H1 (cell line): ENCODE results near the gene TMEM229B. TPM values are rescaled to one million over a fixed set of nuclear protein-coding genes. Genes with fewer than 3 reads are reported as not detected.
A peak's percentile ranks its signal among the peaks of the same experiment; 100 is the strongest.

Source experiments
- CTCF ChIA-PET: fragments of 300-600 bp; sonication (Branson Sonifier 250); formaldehyde crosslinking; loops from one replicate; lab custom pipeline; 2021; ENCODE audit not compliant: partially characterized antibody; lab: Charles Lee
- POLR2A ChIA-PET: fragments of 300-600 bp; sonication (Branson Sonifier 250); formaldehyde crosslinking; loops from one replicate; lab custom pipeline; 2021; ENCODE audit warnings: inconsistent platforms; ENCODE audit not compliant: partially characterized antibody; lab: Charles Lee
- DNase-seq, 2 experiments: peaks; one replicate each; pipeline versions ENCODE4 v3.0.0 to v3.0.0-alpha.2; 2010 to 2022; ENCODE audit warnings: low spot score in 2 of 2, low read depth in 1 of 2, mixed read lengths in 1 of 2
- FAIRE-seq: peaks from 2 replicates; lab custom pipeline; 2011; peaks lifted over from hg19 to GRCh38; lab: Jason Lieb, UNC
- H2AFZ ChIP-seq: 2 replicates; pipeline ENCODE4 v1.8.1; 2012; ENCODE audit warnings: low read length, inconsistent platforms
- H2AK5ac ChIP-seq: 2 replicates; pipeline ENCODE4 v1.6.1; 2013; ENCODE audit warnings: low read depth, low read length
- H2BK120ac ChIP-seq: replicated peaks from 2 replicates; pipeline ENCODE3; 2013; ENCODE audit warnings: low read depth, low read length, inconsistent platforms
- H2BK12ac ChIP-seq: 2 replicates; pipeline ENCODE4 v1.6.1; 2013; ENCODE audit warnings: low read depth, low read length
- H2BK15ac ChIP-seq: 2 replicates; pipeline ENCODE4 v1.6.1; 2013; ENCODE audit warnings: low read length
- H2BK20ac ChIP-seq: 2 replicates; pipeline ENCODE4 v1.6.1; 2013; ENCODE audit warnings: low read length
- H2BK5ac ChIP-seq: 2 replicates; pipeline ENCODE4 v1.6.1; 2013; ENCODE audit warnings: low read depth, low read length
- H3K14ac ChIP-seq: 2 replicates; pipeline ENCODE4 v1.6.1; 2013; ENCODE audit warnings: inconsistent platforms; ENCODE audit not compliant: insufficient read length
- H3K18ac ChIP-seq: 2 replicates; pipeline ENCODE4 v1.6.1; 2013; ENCODE audit warnings: low read length; ENCODE audit errors: extremely low read depth
- H3K23ac ChIP-seq: 2 replicates; pipeline ENCODE4 v1.6.1; 2013; ENCODE audit warnings: inconsistent platforms; ENCODE audit not compliant: insufficient read length
- H3K23me2 ChIP-seq: 2 replicates; pipeline ENCODE4 v1.6.1; 2013; ENCODE audit warnings: low read depth, low read length
- H3K27ac ChIP-seq: 2 replicates; pipeline ENCODE4 v1.6.1; 2011; ENCODE audit warnings: low read depth, low read length, inconsistent platforms
- H3K27me3 ChIP-seq, 4 experiments: replicated peaks in 1 of 4; 1 replicate in 1 of 4; 2 replicates in 3 of 4; pipeline versions ENCODE4 v1.6.1 to v1.8.1; 2011 to 2013; ENCODE audit warnings: low read length in 3 of 4, mild to moderate bottlenecking in 3 of 4, inconsistent platforms in 2 of 4, mixed read lengths in 2 of 4, moderate library complexity in 1 of 4; ENCODE audit not compliant: control insufficient read depth in 3 of 4, insufficient read depth in 3 of 4; ENCODE audit errors: extremely low read depth in 1 of 4
- H3K36me3 ChIP-seq, 4 experiments: 2 replicates each; pipeline versions ENCODE4 v1.6.1 to v1.8.1; 2011 to 2013; ENCODE audit warnings: mild to moderate bottlenecking in 4 of 4, low read length in 3 of 4, moderate library complexity in 2 of 4, control low read depth in 1 of 4, inconsistent platforms in 1 of 4; ENCODE audit not compliant: insufficient read depth in 4 of 4, control insufficient read depth in 2 of 4
- H3K4ac ChIP-seq: replicated peaks from 2 replicates; pipeline ENCODE3; 2013; ENCODE audit warnings: low read length, low read depth, mixed read lengths, inconsistent platforms; ENCODE audit not compliant: insufficient read length
- H3K4me1 ChIP-seq, 4 experiments: replicated peaks in 1 of 4; 1 replicate in 1 of 4; 2 replicates in 3 of 4; pipeline versions ENCODE4 v1.6.1 to v1.8.1; 2011 to 2013; ENCODE audit warnings: low read length in 3 of 4, inconsistent platforms in 2 of 4, mixed read lengths in 1 of 4; ENCODE audit not compliant: insufficient read depth in 4 of 4, control insufficient read depth in 3 of 4
- H3K4me2 ChIP-seq, 2 experiments: 2 replicates each; pipeline versions ENCODE4 v1.6.1 to v1.8.1; 2011 to 2013; ENCODE audit warnings: low read depth in 2 of 2, low read length in 2 of 2, control low read depth in 1 of 2, inconsistent platforms in 1 of 2, mild to moderate bottlenecking in 1 of 2; ENCODE audit not compliant: insufficient read depth in 1 of 2
- H3K4me3 ChIP-seq, 4 experiments: fragments of 200-600, 300-600 bp in 1 of 4; sonication (generic), shearing (Covaris generic), sonication (Bioruptor Twin) in 1 of 4; 2 replicates each; pipeline versions ENCODE4 v1.5.1 to v1.8.1; 2011 to 2016; ENCODE audit warnings: low read length in 4 of 4, low read depth in 3 of 4, control low read depth in 2 of 4, inconsistent platforms in 2 of 4, mild to moderate bottlenecking in 2 of 4, mixed read lengths in 1 of 4, moderate library complexity in 1 of 4; ENCODE audit not compliant: insufficient read depth in 2 of 4; ENCODE audit errors: extremely low read depth in 1 of 4
- H3K56ac ChIP-seq: replicated peaks from 2 replicates; pipeline ENCODE3; 2013; ENCODE audit warnings: low read depth, mild to moderate bottlenecking, mixed read lengths, low read length, inconsistent platforms; ENCODE audit not compliant: insufficient read length
- H3K79me1 ChIP-seq: 2 replicates; pipeline ENCODE4 v1.6.1; 2013; ENCODE audit warnings: low read depth, low read length, control low read depth
- H3K79me2 ChIP-seq, 2 experiments: 2 replicates each; pipeline versions ENCODE4 v1.6.1 to v1.8.1; 2012 to 2013; ENCODE audit warnings: low read length in 2 of 2, mild to moderate bottlenecking in 2 of 2, inconsistent platforms in 1 of 2; ENCODE audit not compliant: insufficient read depth in 2 of 2, control insufficient read depth in 1 of 2
- H3K9ac ChIP-seq, 4 experiments: replicated peaks in 1 of 4; 1 replicate in 1 of 4; 2 replicates in 3 of 4; pipeline versions ENCODE4 v1.6.1 to v1.8.1; 2011 to 2013; ENCODE audit warnings: low read depth in 3 of 4, low read length in 3 of 4, control low read depth in 2 of 4, mild to moderate bottlenecking in 2 of 4, moderate library complexity in 2 of 4, inconsistent platforms in 1 of 4; ENCODE audit errors: extremely low read depth in 1 of 4
- H3K9me3 ChIP-seq, 2 experiments: 2 replicates each; pipeline versions ENCODE4 v1.6.1 to v1.8.1; 2012 to 2013; ENCODE audit warnings: mild to moderate bottlenecking in 2 of 2, moderate library complexity in 2 of 2, control low read depth in 1 of 2, inconsistent platforms in 1 of 2, low read depth in 1 of 2, low read length in 1 of 2, mixed read lengths in 1 of 2; ENCODE audit not compliant: insufficient read depth in 2 of 2
- H4K20me1 ChIP-seq, 2 experiments: replicated peaks in 1 of 2; 2 replicates each; pipeline versions ENCODE3 to v1.8.1; 2011 to 2013; ENCODE audit warnings: inconsistent platforms in 2 of 2, low read length in 2 of 2, mild to moderate bottlenecking in 1 of 2; ENCODE audit not compliant: insufficient read depth in 2 of 2, control insufficient read depth in 1 of 2
- H4K5ac ChIP-seq: 2 replicates; pipeline ENCODE4 v1.6.1; 2013; ENCODE audit warnings: low read length, low read depth, mixed read lengths, inconsistent platforms; ENCODE audit not compliant: insufficient read length
- H4K8ac ChIP-seq: 2 replicates; pipeline ENCODE4 v1.8.0; 2013; ENCODE audit warnings: mild to moderate bottlenecking, moderate library complexity, low read length, inconsistent platforms; ENCODE audit not compliant: insufficient read depth; ENCODE audit errors: extremely low read depth
- H4K91ac ChIP-seq: replicated peaks from 2 replicates; pipeline ENCODE3; 2013; ENCODE audit warnings: low read length, mixed read lengths, inconsistent platforms; ENCODE audit not compliant: insufficient read length
- ASH2L ChIP-seq: fragments of 200-600, 300-600 bp; sonication (generic); IDR thresholded peaks from one replicate; pipeline ENCODE4 v1.7.1; 2017; ENCODE audit warnings: low read length
- CBX5 ChIP-seq: fragments of 300-800, 300-1000 bp; sonication (generic); IDR thresholded peaks from 2 replicates; pipeline ENCODE4 v1.7.1; 2016; ENCODE audit warnings: antibody characterized with exemption, low read length, low read depth
- CHD1 ChIP-seq: IDR thresholded peaks from 2 replicates; pipeline ENCODE4 v1.6.1; 2012; ENCODE audit warnings: low read depth, low read length, improper control_type of control experiment
- RAD21 ChIP-seq, 2 experiments: IDR thresholded peaks in 1 of 2; conservative IDR thresholded peaks in 1 of 2; 2 replicates each; pipeline ENCODE4 v1.6.1; 2011; ENCODE audit warnings: low read depth in 2 of 2, low read length in 2 of 2, improper control_type of control experiment in 1 of 2, inconsistent platforms in 1 of 2, mild to moderate bottlenecking in 1 of 2, moderate library complexity in 1 of 2
- SP2 ChIP-seq: IDR thresholded peaks from 2 replicates; pipeline ENCODE4 v1.6.1; 2012; ENCODE audit warnings: mild to moderate bottlenecking, low read length, inconsistent platforms
- TAF7 ChIP-seq: optimal IDR thresholded peaks from 2 replicates; pipeline ENCODE3; 2011; ENCODE audit warnings: low read depth, mild to moderate bottlenecking, inconsistent platforms, low read length, moderate library complexity, borderline replicate concordance
- ZNF274 ChIP-seq: IDR thresholded peaks from 2 replicates; pipeline ENCODE4 v1.7.0; 2012; ENCODE audit warnings: low read length, borderline replicate concordance; ENCODE audit errors: extremely low read depth
- WGBS, 2 experiments: shearing (Covaris generic) in 1 of 2; methylation state at CpG; one replicate each; pipeline versions ENCODE4 v1.1.6 to v1.1.7; 2013 to 2015; ENCODE audit warnings: low lambda C conversion rate in 2 of 2, mixed read lengths in 2 of 2, inconsistent platforms in 1 of 2, low coverage in 1 of 2, missing lambda C conversion rate in 1 of 2; ENCODE audit not compliant: insufficient replicate concordance in 2 of 2, insufficient coverage in 1 of 2, insufficient read length in 1 of 2; ENCODE audit errors: extremely low coverage in 1 of 2, missing lambda C conversion rate in 1 of 2; 5-methylcytosine and 5-hydroxymethylcytosine counted together
- polyA plus RNA-seq, 7 experiments: library from polyadenylated mRNA; depleted of rRNA in 3 of 7; stranded (reverse) in 5 of 7; unstranded in 2 of 7; fragments of >200 nt in 5 of 7; fragments of 200-250 nt in 2 of 7; gene quantifications; 1 replicate in 5 of 7; 2 replicates in 1 of 7; 4 replicates in 1 of 7; pipeline versions ENCODE4 v1.2.1 to v1.2.3, GENCODE V29; 2011 to 2013; ENCODE audit warnings: missing spikeins in 2 of 7, mixed read lengths in 2 of 7
- total RNA-seq: library from RNA; stranded (reverse); fragmentation: NEBNext Ultra II Directional; extraction: Animal tissue kit (Norgen Biotek cat#: 25700); gene quantifications from 2 replicates; pipeline ENCODE4 v1.2.1, GENCODE V29; 2021

TMEM229B gene
- total and polyA plus RNA-seq, 2 of the 8 experiments (the other 6 are each of a cell fraction or from before 2014, with no cell fraction given), result 0.73 to 0.85 TPM

DNA sequence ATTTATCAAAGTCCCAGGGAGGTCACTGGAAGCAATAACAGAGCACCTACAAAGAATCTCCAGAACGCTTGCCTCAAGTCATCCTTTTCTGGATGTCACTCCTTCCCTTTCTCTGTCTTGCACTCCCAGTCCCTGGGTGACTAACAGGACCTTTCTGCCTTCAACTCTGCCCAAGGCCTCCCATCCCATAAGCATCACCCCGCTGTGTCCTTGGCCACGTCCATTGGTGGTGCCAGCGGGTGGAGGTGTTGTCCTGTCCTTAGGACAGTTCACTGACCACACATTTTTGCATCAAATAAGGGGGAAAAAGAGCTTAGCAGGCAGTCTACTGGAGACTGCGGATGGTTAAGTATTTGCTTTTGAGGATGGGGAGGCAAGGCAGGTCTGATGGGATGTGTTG, 52.9 kb downstream of the TMEM229B start:
- no peak for TF ChIP-seq ZNF274
- peak in 1 of 2 experiments; percentile 9; a peak in 1 of 4 replicates for TF ChIP-seq RAD21 (IDR thresholded peaks at IDR 0.05 in 1 of 2, conservative IDR thresholded peaks at IDR 0.05 in 1 of 2; ENCODE audit: low read depth in 2 of 2, low read length in 2 of 2)
- TF ChIP-seq CHD1, result no peak
- TF ChIP-seq CBX5, result no peak
- no peak for TF ChIP-seq SP2
- TF ChIP-seq ASH2L, result no peak
- no peak for TF ChIP-seq TAF7
- Histone ChIP-seq H2BK15ac (no peak overlapping the region), H4K5ac (no peak overlapping the region), H3K79me2 (no peaks in the 10 kb centered on the region), H3K9ac (no peak overlapping the region; a peak in 1 of 7 replicates), H4K20me1 (no peaks in the 10 kb centered on the region), H3K27ac (no peak overlapping the region), H3K14ac (no peak overlapping the region), H3K4me3 (no peak overlapping the region), H3K4me1 (no peaks in the 10 kb centered on the region), H3K18ac (no peak overlapping the region), H3K4me2 (no peak overlapping the region), H3K23ac (no peak overlapping the region), H2AFZ (no peak overlapping the region), H3K79me1 (no peaks in the 10 kb centered on the region), H4K8ac (no peak overlapping the region), H2BK12ac (no peak overlapping the region; the same call in 1 of the 2 replicates), H3K36me3 (no peaks in the 10 kb centered on the region), H2BK20ac (no peak overlapping the region), H4K91ac (no peak overlapping the region), H2BK120ac (no peak overlapping the region), H3K4ac (no peak overlapping the region), H3K9me3 (no peaks in the 10 kb centered on the region), H3K27me3 (no peaks in the 10 kb centered on the region), H3K23me2 (no peaks in the 10 kb centered on the region), H2AK5ac (0 out of 2 replicates have a peak overlapping the region, but pooled peaks have one; percentile 82), H3K56ac (no peak overlapping the region), H2BK5ac (no peak overlapping the region)
- POLR2A ChIA-PET, result interaction anchor here (1.3 kb wide), 2 partner anchors 23 to 260 kb away, joined by 3 read pairs; partner anchors contain the start of gene RDH11
- CTCF ChIA-PET, result interaction anchor here (0.5 to 10.0 kb wide), 19 partner anchors 9 to 956 kb away, joined by 3 to 115 read pairs (median 8); partner anchors contain the start of gene PIGH
- FAIRE-seq (no peak), DNase-seq (no peak)
- WGBS, 2 experiments, result 82% methylated on average over 5 of the region's 5 CpGs; no CpG with 5 or more reads in 1 of the 2 experiments
